GM20000 (cell line): ENCODE data around the gene MZB1.

Experiments
- DNase-seq: peaks from one replicate; pipeline ENCODE4 v3.0.0; 2012; ENCODE audit warnings: low spot score
- CTCF ChIP-seq: IDR thresholded peaks from 2 replicates; pipeline ENCODE4 v1.5.1; 2012; ENCODE audit warnings: mild to moderate bottlenecking, control low read depth; ENCODE audit errors: extremely low read depth, missing control alignments

Gene MZB1

GRCh38 chr5:139426203-139426885, 36.6 kb upstream of the MZB1 start:
- no peak for TF ChIP-seq CTCF
- no peak for DNase-seq

- no peak for TF ChIP-seq CTCF
Observed at GRCh38 chr5:139425497-139425896, 35.8 kb upstream of the MZB1 start.

GRCh38 chr5:139422307-139422893, 32.7 kb upstream of the MZB1 start:
- peak; percentile 70 for TF ChIP-seq CTCF
- peak; percentile 77 for DNase-seq

More at GRCh38 chr5:139425497-139425896, 35.8 kb upstream of the MZB1 start:
- no peak for DNase-seq

GRCh38 chr5:139419226-139420192, 29.8 kb upstream of the MZB1 start:
- DNase-seq = no peak
- TF ChIP-seq CTCF = no peak

- DNase-seq = no peak
- TF ChIP-seq CTCF = no peak
Observed at GRCh38 chr5:139418793-139419192, 29.1 kb upstream of the MZB1 start.

GRCh38 chr5:139417214-139417613, 27.5 kb upstream of the MZB1 start:
- TF ChIP-seq CTCF = no peak
- DNase-seq = no peak

GRCh38 chr5:139416651-139417050, 26.9 kb upstream of the MZB1 start:
- DNase-seq = no peak
- TF ChIP-seq CTCF = no peak
